NT2/D1 (cell line): Measurements from ENCODE around the gene POLR1C.

Experiments used
- DNase-seq: peaks from one replicate; pipeline ENCODE4 v3.0.0-alpha.2; 2011; ENCODE audit warnings: low read depth, low spot score
- H3K27me3 ChIP-seq: 2 replicates; pipeline ENCODE4 v1.6.0; 2011; ENCODE audit warnings: mild to moderate bottlenecking; ENCODE audit not compliant: insufficient read length, insufficient read depth
- H3K36me3 ChIP-seq: 2 replicates; pipeline ENCODE4 v1.6.1; 2011; ENCODE audit warnings: mild to moderate bottlenecking, low read length, mixed read lengths; ENCODE audit not compliant: insufficient read depth, insufficient read length
- H3K4me1 ChIP-seq: 2 replicates; pipeline ENCODE4 v1.5.1; 2011; ENCODE audit not compliant: insufficient read depth, insufficient read length
- H3K4me3 ChIP-seq: 2 replicates; pipeline ENCODE4 v1.5.1; 2011; ENCODE audit warnings: low read depth; ENCODE audit not compliant: insufficient read length
- H3K9ac ChIP-seq: 2 replicates; pipeline ENCODE4 v1.6.0; 2011; ENCODE audit warnings: low read depth; ENCODE audit not compliant: insufficient read length
- H3K9me3 ChIP-seq: 2 replicates; pipeline ENCODE4 v1.5.1; 2011; ENCODE audit warnings: mild to moderate bottlenecking, low read length; ENCODE audit not compliant: insufficient read depth
- SUZ12 ChIP-seq: IDR thresholded peaks from 2 replicates; pipeline ENCODE4 v1.6.1; 2011; ENCODE audit not compliant: insufficient read length, insufficient read depth; ENCODE audit errors: extremely low read depth
- YY1 ChIP-seq: IDR thresholded peaks from 2 replicates; pipeline ENCODE4 v1.6.1; 2011; ENCODE audit not compliant: insufficient read length, insufficient read depth
- ZNF274 ChIP-seq: IDR thresholded peaks from 2 replicates; pipeline ENCODE4 v1.6.1; 2011; ENCODE audit warnings: mild to moderate bottlenecking, low read depth, low read length

The POLR1C gene

DNA sequence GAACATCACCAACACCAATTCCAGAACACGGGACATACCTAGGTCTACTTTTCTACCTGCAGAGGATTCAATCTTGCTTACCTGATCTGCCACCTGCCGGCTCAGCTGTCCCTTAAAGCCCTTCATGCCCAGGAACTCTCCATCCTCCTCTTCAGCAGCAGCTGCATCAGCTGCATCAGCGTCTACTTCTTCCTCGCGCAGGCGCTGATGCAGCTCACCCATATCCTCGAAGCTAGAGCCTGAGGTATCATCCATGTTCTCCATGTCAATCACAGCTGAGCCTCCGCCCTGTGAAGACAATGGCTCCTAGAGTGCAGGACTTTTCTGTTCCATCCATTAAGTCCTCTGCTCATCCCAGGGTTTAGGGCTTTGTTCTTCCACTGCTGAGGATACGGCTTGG, 1.1 kb upstream of the POLR1C start:
- H3K36me3 ChIP-seq = peaks cover 65% of the 10 kb centered on the region

DNA sequence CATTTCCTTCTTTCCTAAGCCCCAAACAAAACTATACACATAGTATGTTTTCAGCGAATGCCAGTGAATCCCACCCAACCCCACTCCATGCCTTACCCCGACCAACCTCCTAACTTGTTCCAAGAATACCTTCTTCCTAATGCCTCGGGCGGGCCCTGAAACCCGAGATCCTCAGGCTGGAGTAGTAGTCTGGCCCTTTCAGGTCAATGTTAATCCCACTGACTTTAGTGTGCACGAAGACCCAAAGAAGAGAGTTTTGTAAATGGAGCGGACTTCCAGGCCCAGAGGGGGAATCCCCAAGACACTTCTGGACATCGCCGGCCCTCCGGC, 557 bp upstream of the POLR1C start:
- Histone ChIP-seq H3K36me3 (peaks cover 65% of the 10 kb centered on the region), H3K9me3 (no peaks in the 10 kb centered on the region), H3K9ac (peak overlapping the region; percentile 97), H3K4me1 (peaks cover 4% of the 10 kb centered on the region), H3K4me3 (peak overlapping the region; percentile 99), H3K27me3 (no peaks in the 10 kb centered on the region)
- no peak for TF ChIP-seq SUZ12
- no peak for TF ChIP-seq YY1
- no peak for TF ChIP-seq ZNF274
- DNase-seq = no peak

More for the DNA sequence above, 1.1 kb upstream of the POLR1C start:
- H3K9ac ChIP-seq = peak overlapping the region; percentile 97
- DNase-seq = no peak
- H3K27me3 ChIP-seq = no peaks in the 10 kb centered on the region
- TF ChIP-seq ZNF274 (no peak), SUZ12 (no peak), YY1 (no peak)
- H3K9me3 ChIP-seq = no peaks in the 10 kb centered on the region
- peak overlapping the region; percentile 99 for H3K4me3 ChIP-seq
- H3K4me1 ChIP-seq = peaks cover 4% of the 10 kb centered on the region

DNA sequence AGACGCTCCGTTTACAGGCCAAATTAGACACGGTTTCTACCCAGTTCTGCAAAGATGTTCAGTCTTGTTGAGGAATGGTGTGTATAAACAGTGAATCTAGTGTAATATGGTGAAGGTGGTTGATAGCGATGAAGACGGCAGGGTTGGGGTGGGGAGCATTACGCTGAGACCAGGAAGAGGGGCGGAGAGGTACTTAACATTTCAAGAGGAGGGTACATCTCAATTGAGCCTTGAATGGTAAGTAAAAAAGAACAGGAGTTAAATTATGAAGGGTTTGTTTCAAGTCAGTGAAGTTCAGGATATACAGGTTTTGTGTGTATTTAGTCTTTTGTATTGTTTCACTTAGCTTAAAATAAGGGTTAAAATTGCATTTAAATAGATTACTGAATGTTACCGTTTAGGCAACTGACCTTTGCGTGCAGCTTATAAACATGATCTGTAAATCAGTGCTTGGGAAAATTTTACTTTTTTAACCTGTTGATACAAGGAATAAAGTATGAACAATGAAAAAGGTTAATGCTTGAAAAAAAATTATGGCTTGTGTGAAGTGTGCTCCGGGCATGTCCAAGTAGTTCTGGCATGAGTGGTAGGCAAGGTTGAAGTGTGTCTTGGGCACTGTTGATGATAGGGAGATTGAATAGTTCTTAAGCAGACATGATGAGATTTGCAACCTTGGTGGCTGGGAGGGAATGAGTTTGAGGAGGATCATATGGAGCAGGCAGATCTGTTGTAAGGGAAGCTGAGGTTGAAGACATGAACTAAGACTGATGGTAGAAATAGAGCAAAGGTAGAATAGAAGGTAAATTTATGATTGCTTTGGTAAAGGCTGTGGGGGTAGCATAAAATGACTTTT, 842 bp downstream of the POLR1C start:
- peak overlapping the region; percentile 97 for H3K9ac ChIP-seq
- no peak for DNase-seq
- H3K36me3 ChIP-seq = peaks cover 65% of the 10 kb centered on the region
- peaks cover 4% of the 10 kb centered on the region for H3K4me1 ChIP-seq
- peak overlapping the region; percentile 99 for H3K4me3 ChIP-seq
- H3K9me3 ChIP-seq = no peaks in the 10 kb centered on the region
- no peak for TF ChIP-seq SUZ12
- no peak for TF ChIP-seq ZNF274
- no peak for TF ChIP-seq YY1
- no peaks in the 10 kb centered on the region for H3K27me3 ChIP-seq

DNA sequence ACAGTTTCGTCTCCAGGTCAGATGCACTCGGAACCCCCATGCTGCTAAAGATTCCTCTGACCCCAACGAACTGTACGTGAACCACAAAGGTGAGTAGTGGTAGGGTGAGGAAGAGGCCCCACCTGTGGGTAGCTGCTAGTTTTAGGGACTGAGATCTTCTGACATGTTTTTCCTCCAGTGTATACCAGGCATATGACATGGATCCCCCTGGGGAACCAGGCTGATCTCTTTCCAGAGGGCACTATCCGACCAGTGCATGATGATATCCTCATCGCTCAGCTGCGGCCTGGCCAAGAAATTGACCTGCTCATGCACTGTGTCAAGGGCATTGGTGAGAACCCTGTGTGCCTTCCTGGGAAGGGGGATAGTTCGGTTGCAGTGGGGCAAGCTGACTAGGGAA, 3.2 kb downstream of the POLR1C start:
- Histone ChIP-seq H3K9me3 (no peaks in the 10 kb centered on the region), H3K36me3 (peaks cover 68% of the 10 kb centered on the region)
- TF ChIP-seq ZNF274 (no peak), SUZ12 (no peak), YY1 (no peak)

DNA sequence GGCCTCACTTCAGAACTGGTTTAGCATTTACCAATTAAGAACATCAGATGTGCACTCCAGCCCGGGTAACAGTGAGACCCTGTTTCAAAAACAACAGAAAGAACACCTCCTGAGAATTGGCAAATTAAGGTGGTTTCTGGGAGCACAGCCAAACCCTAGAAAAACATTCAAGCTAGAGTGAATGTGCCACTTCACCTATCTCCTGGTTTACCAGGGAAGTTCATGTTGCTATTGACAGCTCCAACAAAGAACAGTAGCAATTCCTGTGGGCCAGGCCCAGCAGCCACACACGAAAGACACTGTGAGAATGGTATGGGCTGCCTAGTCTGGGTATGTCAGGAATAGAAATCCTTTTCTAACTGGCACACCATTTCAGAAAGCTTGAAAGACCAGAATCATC, 4.9 kb downstream of the POLR1C start:
- H3K27me3 ChIP-seq = no peaks in the 10 kb centered on the region
- H3K4me1 ChIP-seq = no peaks in the 10 kb centered on the region
- no peak for DNase-seq
- H3K4me3 ChIP-seq = no peak overlapping the region
- no peak for TF ChIP-seq ZNF274
- TF ChIP-seq SUZ12 = no peak
- no peak for TF ChIP-seq YY1
- no peaks in the 10 kb centered on the region for H3K9me3 ChIP-seq
- no peak overlapping the region for H3K9ac ChIP-seq
- H3K36me3 ChIP-seq = peaks cover 76% of the 10 kb centered on the region

More for the DNA sequence above, 3.2 kb downstream of the POLR1C start:
- Histone ChIP-seq H3K4me3 (no peak overlapping the region), H3K4me1 (peaks cover 4% of the 10 kb centered on the region), H3K9ac (no peak overlapping the region), H3K27me3 (no peaks in the 10 kb centered on the region)
- DNase-seq = no peak

DNA sequence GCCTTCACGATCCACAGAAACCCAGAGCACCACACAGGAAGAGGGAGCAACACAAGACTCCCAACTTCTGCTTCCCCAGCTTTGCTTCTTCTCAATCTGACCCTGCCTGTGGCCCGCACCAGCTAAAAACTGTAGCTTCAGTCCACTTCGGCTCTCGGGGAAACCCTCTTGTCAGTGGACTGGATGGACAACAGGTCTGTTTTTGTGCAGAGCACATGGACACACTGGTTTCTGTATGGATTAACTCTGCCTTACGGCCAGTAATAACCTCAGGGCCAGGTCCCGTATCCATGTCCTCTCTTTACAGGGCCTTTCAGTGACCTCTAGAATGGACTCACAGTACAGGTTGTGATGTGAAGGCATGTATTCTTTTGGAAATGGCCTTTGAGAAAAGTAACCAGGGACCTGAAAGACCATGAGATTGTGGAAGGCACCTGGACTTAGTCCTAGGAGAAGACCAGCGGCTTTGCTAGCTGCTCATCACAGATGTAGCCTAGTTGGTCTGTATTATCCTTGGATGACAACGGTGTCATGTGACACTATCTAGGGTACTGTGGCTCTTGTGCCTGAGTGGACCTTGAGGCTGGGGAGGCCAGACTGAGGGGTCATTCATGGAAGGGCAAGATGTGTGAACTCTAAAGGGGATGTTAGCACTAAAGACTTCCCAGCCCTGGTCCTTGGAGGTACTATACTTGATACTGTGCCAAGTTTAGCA, 5.8 kb downstream of the POLR1C start:
- no peak for DNase-seq
- Histone ChIP-seq H3K4me1 (no peaks in the 10 kb centered on the region), H3K9me3 (no peaks in the 10 kb centered on the region), H3K27me3 (no peaks in the 10 kb centered on the region), H3K36me3 (peaks cover 85% of the 10 kb centered on the region), H3K9ac (no peak overlapping the region), H3K4me3 (no peak overlapping the region)
- no peak for TF ChIP-seq ZNF274
- TF ChIP-seq SUZ12 = no peak
- TF ChIP-seq YY1 = no peak

DNA sequence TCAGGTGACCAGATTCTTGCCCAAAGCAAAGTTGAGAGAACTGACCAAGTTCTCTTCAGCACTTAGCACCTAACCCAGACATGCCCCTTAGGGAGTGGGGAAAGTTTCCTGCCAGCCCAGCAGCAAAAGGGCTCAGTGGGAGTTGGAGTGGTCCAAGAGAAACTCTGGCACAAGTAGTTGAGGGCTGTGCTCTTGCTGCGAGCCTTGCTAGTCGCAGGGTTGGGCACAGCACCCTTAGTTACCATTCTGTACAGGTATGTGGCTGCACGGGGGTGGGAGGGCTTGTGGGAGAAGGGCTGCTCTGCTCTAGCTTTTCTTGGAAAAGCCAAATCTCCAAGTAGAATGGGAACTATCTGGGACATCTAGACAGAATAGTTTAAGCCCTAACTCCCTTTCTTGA, 6.4 kb downstream of the POLR1C start:
- Histone ChIP-seq H3K27me3 (no peaks in the 10 kb centered on the region), H3K36me3 (peaks cover 90% of the 10 kb centered on the region), H3K4me1 (no peaks in the 10 kb centered on the region), H3K9me3 (no peaks in the 10 kb centered on the region), H3K4me3 (no peak overlapping the region), H3K9ac (no peak overlapping the region)
- DNase-seq = no peak
- no peak for TF ChIP-seq ZNF274
- no peak for TF ChIP-seq SUZ12
- no peak for TF ChIP-seq YY1
